ENCODE measurements around the gene SFXN3. TPM values are rescaled to one million over a fixed set of nuclear protein-coding genes. Genes with fewer than 3 reads are reported as not detected.

SFXN3 gene
- total and polyA plus RNA-seq, 2 of the 13 experiments (the other 11 are each of a cell fraction or from before 2014, with no cell fraction given), result 16.8 to 71.5 TPM

- H3K4me3 ChIP-seq (replicated peaks in 1 of 3; ENCODE audit: insufficient read depth in 1 of 3, low read depth in 2 of 3, low read length in 3 of 3), result peak overlapping the region in 1 of 3 experiments; percentile 6; a peak in 1 of 6 replicates
- no TSS peak for BruUV-seq (replicated peaks)
- CTCF ChIA-PET (ENCODE audit: low intra/inter-chr PET ratio, low total read pairs), result no interaction called here
- peak overlapping the region; percentile 96 for H3K4me2 ChIP-seq (ENCODE audit: low read depth, low read length)
- 66% methylated on average over 17 of the region's 27 CpGs for WGBS (ENCODE audit: low lambda C conversion rate)
- ATAC-seq (peak; percentile 43), FAIRE-seq (no peak), DNase-seq (ENCODE audit: low spot score) (no peak)
- POLR2A ChIA-PET, result interaction anchor here (0.8 to 4.6 kb wide), 9 partner anchors 11 to 60 kb away, joined by 3 to 51 read pairs (median 4); partner anchors contain the start of genes KAZALD1 and MRPL43
- no peak overlapping the region for H3K27ac ChIP-seq (ENCODE audit: extremely low read length, insufficient read depth, low read length)
- H3K4me1 ChIP-seq (ENCODE audit: insufficient read depth, low read length), result peaks cover 55% of the 10 kb centered on the region
- in situ Hi-C loops (cut with HindIII; ENCODE audit: extremely low pct_ligation_motif_present, low pct_unique_long_range_greater_than_20kb), result loop anchor here (5.0 kb wide), 1 partner anchor 38 kb away; no protein-coding TSS in a partner anchor
- H4K20me1 ChIP-seq (ENCODE audit: insufficient read depth, low read length), result no peaks in the 10 kb centered on the region
- no peaks in the 10 kb centered on the region for H3K36me3 ChIP-seq (replicated peaks in 1 of 2; ENCODE audit: control insufficient read depth in 1 of 2, insufficient read depth in 2 of 2, low read length in 2 of 2)
- H3K79me2 ChIP-seq (ENCODE audit: insufficient read depth, low read length), result no peaks in the 10 kb centered on the region
- no peak overlapping the region for H2AFZ ChIP-seq (ENCODE audit: low read length)
- no peak overlapping the region for H3K9ac ChIP-seq (ENCODE audit: insufficient read depth, low read depth, low read length)
- H3K27me3 ChIP-seq (ENCODE audit: control insufficient read depth in 1 of 2, insufficient read depth in 2 of 2, low read length in 2 of 2), result no peaks in the 10 kb centered on the region; a peak in 1 of 5 replicates
- H3K9me3 ChIP-seq (ENCODE audit: low read length), result no peaks in the 10 kb centered on the region
- intact Hi-C loops (cut with micrococcal nuclease; ENCODE audit: unreplicated experiment), result loop anchor here (5.0 kb wide), 1 partner anchor 38 kb away; no protein-coding TSS in a partner anchor
- TF ChIP-seq RCOR2 (CRISPR knock-in tag; IDR thresholded peaks at IDR 0.05) (no peak), ZBTB40 (IDR thresholded peaks at IDR 0.05) (no peak), ZBTB40 (CRISPR knock-in tag; IDR thresholded peaks at IDR 0.05) (no peak), HOXA5 (CRISPR knock-in tag; IDR thresholded peaks at IDR 0.05) (no peak), ZFP36 (IDR thresholded peaks at IDR 0.05; ENCODE audit: borderline replicate concordance, low read depth, low read length, partially characterized antibody) (no peak), ZBTB10 (CRISPR knock-in tag; IDR thresholded peaks at IDR 0.05; ENCODE audit: borderline replicate concordance) (no peak), NR3C1 (CRISPR knock-in tag; IDR thresholded peaks at IDR 0.05) (no peak)
Observed at GRCh38 chr10:101029520-101030295, 1.3 kb upstream of the SFXN3 start.
